GM12878 (cell line): ENCODE data around the gene IFI27L2. TPM values are rescaled to one million over a fixed set of nuclear protein-coding genes. Genes with fewer than 3 reads are reported as not detected.

Experiments used
- ATAC-seq: fragments of 200-7000 bp; cut with Tn5 transposase; 3 replicates; pipeline ENCODE4 v1.9.1; 2020; ENCODE audit warnings: mild to moderate bottlenecking, moderate library complexity
- BruUV-seq: library from RNA; stranded (reverse); fragments of 400-500 nt; replicated peaks from 2 replicates; lab custom pipeline; 2021; lab: Mats Ljungman, UMichigan
- CTCF ChIA-PET: fragments of 300-600 bp; sonication (Branson Sonifier 250); formaldehyde crosslinking; extraction: SDS; loops from one replicate; lab custom pipeline; 2021; ENCODE audit warnings: inconsistent platforms; lab: Yijun Ruan, JAX
- POLR2A ChIA-PET: fragments of 350-600 bp; formaldehyde crosslinking; extraction: SDS; loops from one replicate; lab custom pipeline; 2021; ENCODE audit warnings: inconsistent platforms; lab: Charles Lee
- RAD21 ChIA-PET: fragments of 300-600 bp; sonication (Branson Sonifier 250); formaldehyde crosslinking; loops from one replicate; lab custom pipeline; 2023; ENCODE audit warnings: antibody characterized with exemption; ENCODE audit not compliant: unreplicated experiment; lab: Charles Lee
- SMC1A ChIA-PET: fragments of 300-600 bp; sonication (Branson Sonifier 250); formaldehyde crosslinking; loops from one replicate; lab custom pipeline; 2023; ENCODE audit not compliant: unreplicated experiment, uncharacterized antibody; lab: Charles Lee
- DNase-seq: peaks from one replicate; pipeline ENCODE4 v3.0.0-alpha.2; 2011; ENCODE audit warnings: low read depth, low spot score
- FAIRE-seq: peaks from 3 replicates; lab custom pipeline; 2011; peaks lifted over from hg19 to GRCh38; lab: Jason Lieb, UNC
- H2AFZ ChIP-seq: 2 replicates; pipeline ENCODE4 v1.6.0; 2011; ENCODE audit warnings: low read depth, low read length, control low read depth; ENCODE audit not compliant: control insufficient read depth
- H3K27ac ChIP-seq: 2 replicates; pipeline ENCODE4 v1.5.1; 2011; ENCODE audit warnings: control low read depth; ENCODE audit not compliant: control insufficient read depth, insufficient read depth
- H3K27me3 ChIP-seq, 2 experiments: replicated peaks in 1 of 2; 2 replicates each; pipeline versions ENCODE4 v1.6.0 to v1.6.1; 2011; ENCODE audit warnings: low read length in 1 of 2; ENCODE audit not compliant: control insufficient read depth in 2 of 2, insufficient read depth in 2 of 2
- H3K36me3 ChIP-seq, 2 experiments: 2 replicates each; pipeline ENCODE4 v1.5.1; 2011; ENCODE audit warnings: low read length in 1 of 2; ENCODE audit not compliant: control insufficient read depth in 2 of 2, insufficient read depth in 2 of 2
- H3K4me1 ChIP-seq: 2 replicates; pipeline ENCODE4 v1.6.1; 2011; ENCODE audit warnings: mild to moderate bottlenecking, low read length, moderate library complexity, mixed read lengths; ENCODE audit not compliant: control insufficient read depth, insufficient read depth
- H3K4me2 ChIP-seq: 2 replicates; pipeline ENCODE4 v1.6.0; 2011; ENCODE audit warnings: control low read depth; ENCODE audit not compliant: control insufficient read depth, insufficient read depth
- H3K4me3 ChIP-seq: fragments of 200-600 bp; sonication (generic); 2 replicates; pipeline ENCODE4 v1.5.1; 2016
- H3K79me2 ChIP-seq: 2 replicates; pipeline ENCODE4 v1.6.0; 2011; ENCODE audit warnings: low read length; ENCODE audit not compliant: control insufficient read depth, insufficient read depth
- H3K9ac ChIP-seq: 2 replicates; pipeline ENCODE4 v1.8.0; 2011; ENCODE audit warnings: low read length, control low read depth, mixed read lengths; ENCODE audit not compliant: control insufficient read depth, insufficient read depth
- H3K9me3 ChIP-seq: replicated peaks from 3 replicates; pipeline ENCODE4 v1.5.1; 2011; ENCODE audit warnings: mild to moderate bottlenecking, low read length; ENCODE audit not compliant: control insufficient read depth, insufficient read depth
- H4K20me1 ChIP-seq: 2 replicates; pipeline ENCODE4 v1.6.0; 2011; ENCODE audit not compliant: control insufficient read depth, insufficient read depth
- ASH2L ChIP-seq: fragments of 300-600, 200-600 bp; sonication (generic); IDR thresholded peaks from 2 replicates; pipeline ENCODE4 v1.6.1; 2017; ENCODE audit warnings: low read depth, mild to moderate bottlenecking, borderline replicate concordance
- BACH1 ChIP-seq: fragments of 450-650 bp; IDR thresholded peaks from 2 replicates; pipeline ENCODE4 v1.6.1; 2017; ENCODE audit warnings: mild to moderate bottlenecking, borderline replicate concordance
- BMI1 ChIP-seq: fragments of 450-650 bp; IDR thresholded peaks from 2 replicates; pipeline ENCODE4 v1.6.1; 2016; ENCODE audit warnings: mild to moderate bottlenecking, moderate library complexity, borderline replicate concordance
- CEBPZ ChIP-seq: fragments of 150-350 bp; IDR thresholded peaks from 2 replicates; pipeline ENCODE4 v1.6.1; 2016; ENCODE audit warnings: low read depth, low read length
- CREB1 ChIP-seq: IDR thresholded peaks from 2 replicates; pipeline ENCODE4 v1.6.1; 2012; ENCODE audit warnings: low read depth, mild to moderate bottlenecking, inconsistent platforms
- DPF2 ChIP-seq: fragments of 450-650 bp; IDR thresholded peaks from 2 replicates; pipeline ENCODE4 v1.6.1; 2017; ENCODE audit warnings: mild to moderate bottlenecking
- EZH2 ChIP-seq: IDR thresholded peaks from 2 replicates; pipeline ENCODE4 v1.6.1; 2012; ENCODE audit warnings: low read depth, mild to moderate bottlenecking, control low read depth, inconsistent platforms, low read length, borderline replicate concordance; ENCODE audit not compliant: control insufficient read depth
- HDAC6 ChIP-seq: fragments of 200-600 bp; sonication (generic); IDR thresholded peaks from one replicate; pipeline ENCODE4 v1.8.0; 2017; ENCODE audit warnings: antibody characterized with exemption; ENCODE audit not compliant: unreplicated experiment
- MAX ChIP-seq: IDR thresholded peaks from 2 replicates; pipeline ENCODE4 v1.6.1; 2012; ENCODE audit warnings: low read depth, low read length, improper control_type of control experiment
- RAD21 ChIP-seq: IDR thresholded peaks from 2 replicates; pipeline ENCODE4 v1.6.1; 2011; ENCODE audit warnings: mild to moderate bottlenecking, low read depth, low read length, moderate library complexity; ENCODE audit not compliant: insufficient read depth
- STAT1 ChIP-seq: fragments of 450-650 bp; conservative IDR thresholded peaks from 2 replicates; pipeline ENCODE4 v1.6.1; 2014; ENCODE audit warnings: antibody characterized with exemption, mild to moderate bottlenecking
- SUZ12 ChIP-seq: fragments of 200-600 bp; sonication (generic); IDR thresholded peaks from one replicate; pipeline ENCODE4 v1.6.1; 2018; ENCODE audit warnings: antibody characterized with exemption, mild to moderate bottlenecking; ENCODE audit not compliant: unreplicated experiment
- USF1 ChIP-seq: IDR thresholded peaks from 2 replicates; pipeline ENCODE4 v1.6.1; 2011; ENCODE audit warnings: borderline replicate concordance, low read depth, mild to moderate bottlenecking, moderate library complexity, mixed read lengths, low read length; ENCODE audit not compliant: insufficient read depth; ENCODE audit errors: extremely low read length
- YY1 ChIP-seq: IDR thresholded peaks from 2 replicates; pipeline ENCODE4 v1.6.1; 2011; ENCODE audit warnings: low read depth, mild to moderate bottlenecking, low read length
- WGBS: methylation state at CpG from one replicate; pipeline ENCODE4 v1.1.6; 2016; ENCODE audit warnings: low lambda C conversion rate; ENCODE audit not compliant: insufficient replicate concordance, insufficient coverage; ENCODE audit errors: missing lambda C conversion rate; 5-methylcytosine and 5-hydroxymethylcytosine counted together
- in situ Hi-C: fragments of 300-500 bp; cut with MboI; formaldehyde crosslinking; loops from 9 replicates; pipeline ENCODE4 v1.14.3; 2018; ENCODE audit warnings: mixed read lengths
- intact Hi-C: fragments of 100-400 bp; cut with micrococcal nuclease; formaldehyde crosslinking; loops from one replicate; pipeline ENCODE4 v1.14.2; 2022; ENCODE audit not compliant: unreplicated experiment
- polyA plus RNA-seq, 11 experiments: library from polyadenylated mRNA; depleted of rRNA in 4 of 11; unstranded in 6 of 11; stranded (reverse) in 5 of 11; fragments of >200 nt; fragmentation: Nextera tagmentation in 4 of 11; fragmentation: Illumina TruSeq in 1 of 11; extraction: Ambion mirVana in 4 of 11; extraction: Trizol in 1 of 11; gene quantifications; 1 replicate in 1 of 11; 2 replicates in 10 of 11; pipeline versions ENCODE4 v1.2.1 to v1.2.3, GENCODE V29; 2011 to 2016; ENCODE audit warnings: inconsistent platforms in 2 of 11, missing spikeins in 2 of 11, low read depth in 1 of 11
- total RNA-seq, 4 experiments: library from RNA; depleted of rRNA in 3 of 4; stranded (reverse); fragments of >200 nt in 3 of 4; fragmentation: Illumina TruSeq in 1 of 4; extraction: Trizol in 1 of 4; gene quantifications; 2 replicates each; pipeline versions ENCODE4 v1.2.1 to v1.2.3, GENCODE V29; 2013 to 2021
- TF ChIP-seq, protein P1 (sequence below): fragments of 450-650 bp; IDR thresholded peaks from 2 replicates; pipeline ENCODE4 v1.6.1; 2016; ENCODE audit warnings: mild to moderate bottlenecking, moderate library complexity, borderline replicate concordance

The IFI27L2 gene
- total and polyA plus RNA-seq, 10 of the 15 experiments (the other 5 are each of a cell fraction or from before 2014, with no cell fraction given): 26.6 to 134 (median 60.3) TPM

DNA sequence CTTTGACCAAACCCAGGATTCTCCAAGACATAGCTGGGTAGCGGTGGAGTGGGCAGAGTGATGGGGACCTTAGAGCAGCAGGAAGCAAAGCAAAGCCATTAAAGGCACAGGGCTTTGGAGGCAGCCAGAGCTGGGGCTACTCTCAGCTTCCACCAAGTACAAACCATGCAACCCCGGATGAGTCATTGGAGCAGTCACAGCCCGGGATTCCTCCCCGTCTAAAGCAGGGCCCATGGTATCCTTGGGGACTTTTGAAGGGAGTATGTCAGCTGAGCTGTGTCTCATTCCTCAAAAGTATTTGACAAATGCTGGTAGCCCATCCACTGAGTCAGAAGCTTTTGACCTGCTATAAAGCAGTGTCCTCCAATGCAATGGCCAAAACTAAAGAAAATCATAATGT, 28.6 kb downstream of the IFI27L2 start (continued):
- TF ChIP-seq USF1: no peak

GRCh38 chr14:94099006-94099405, 30.4 kb downstream of the IFI27L2 start:
- Histone ChIP-seq H3K4me2 (no peak overlapping the region), H3K36me3 (no peaks in the 10 kb centered on the region; a peak in 1 of 4 replicates), H3K79me2 (no peaks in the 10 kb centered on the region), H4K20me1 (no peaks in the 10 kb centered on the region), H3K9ac (no peak overlapping the region), H3K9me3 (no peaks in the 10 kb centered on the region), H2AFZ (no peak overlapping the region), H3K4me1 (no peaks in the 10 kb centered on the region), H3K4me3 (no peak overlapping the region), H3K27ac (no peak overlapping the region), H3K27me3 (no peaks in the 10 kb centered on the region)
- in situ Hi-C loops (no loop called here), intact Hi-C loops (no loop called here)
- FAIRE-seq (no peak), ATAC-seq (no peak), DNase-seq (no peak)
- ChIA-PET POLR2A (no interaction called here), CTCF (no interaction called here), SMC1A (interaction anchor here (2.2 kb wide), 1 partner anchor 38 kb away, joined by 6 read pairs; no protein-coding TSS in a partner anchor), RAD21 (no interaction called here)
- WGBS: 87% methylated on average over 6 of the region's 6 CpGs
- no TSS peak for BruUV-seq
- TF ChIP-seq EZH2: no peak
- no peak for TF ChIP-seq CREB1
- TF ChIP-seq BACH1: no peak
- TF ChIP-seq, protein P1, sequence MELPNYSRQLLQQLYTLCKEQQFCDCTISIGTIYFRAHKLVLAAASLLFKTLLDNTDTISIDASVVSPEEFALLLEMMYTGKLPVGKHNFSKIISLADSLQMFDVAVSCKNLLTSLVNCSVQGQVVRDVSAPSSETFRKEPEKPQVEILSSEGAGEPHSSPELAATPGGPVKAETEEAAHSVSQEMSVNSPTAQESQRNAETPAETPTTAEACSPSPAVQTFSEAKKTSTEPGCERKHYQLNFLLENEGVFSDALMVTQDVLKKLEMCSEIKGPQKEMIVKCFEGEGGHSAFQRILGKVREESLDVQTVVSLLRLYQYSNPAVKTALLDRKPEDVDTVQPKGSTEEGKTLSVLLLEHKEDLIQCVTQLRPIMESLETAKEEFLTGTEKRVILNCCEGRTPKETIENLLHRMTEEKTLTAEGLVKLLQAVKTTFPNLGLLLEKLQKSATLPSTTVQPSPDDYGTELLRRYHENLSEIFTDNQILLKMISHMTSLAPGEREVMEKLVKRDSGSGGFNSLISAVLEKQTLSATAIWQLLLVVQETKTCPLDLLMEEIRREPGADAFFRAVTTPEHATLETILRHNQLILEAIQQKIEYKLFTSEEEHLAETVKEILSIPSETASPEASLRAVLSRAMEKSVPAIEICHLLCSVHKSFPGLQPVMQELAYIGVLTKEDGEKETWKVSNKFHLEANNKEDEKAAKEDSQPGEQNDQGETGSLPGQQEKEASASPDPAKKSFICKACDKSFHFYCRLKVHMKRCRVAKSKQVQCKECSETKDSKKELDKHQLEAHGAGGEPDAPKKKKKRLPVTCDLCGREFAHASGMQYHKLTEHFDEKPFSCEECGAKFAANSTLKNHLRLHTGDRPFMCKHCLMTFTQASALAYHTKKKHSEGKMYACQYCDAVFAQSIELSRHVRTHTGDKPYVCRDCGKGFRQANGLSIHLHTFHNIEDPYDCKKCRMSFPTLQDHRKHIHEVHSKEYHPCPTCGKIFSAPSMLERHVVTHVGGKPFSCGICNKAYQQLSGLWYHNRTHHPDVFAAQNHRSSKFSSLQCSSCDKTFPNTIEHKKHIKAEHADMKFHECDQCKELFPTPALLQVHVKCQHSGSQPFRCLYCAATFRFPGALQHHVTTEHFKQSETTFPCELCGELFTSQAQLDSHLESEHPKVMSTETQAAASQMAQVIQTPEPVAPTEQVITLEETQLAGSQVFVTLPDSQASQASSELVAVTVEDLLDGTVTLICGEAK: no peak
- TF ChIP-seq SUZ12: no peak
- no peak for TF ChIP-seq YY1
- no peak for TF ChIP-seq HDAC6
- no peak for TF ChIP-seq MAX
- TF ChIP-seq ASH2L: no peak
- TF ChIP-seq CEBPZ: no peak
- TF ChIP-seq DPF2: no peak
- TF ChIP-seq BMI1: no peak
- TF ChIP-seq STAT1: no peak
- TF ChIP-seq RAD21: no peak
